K562 (cell line): ENCODE results near the gene PPM1G. TPM values are rescaled to one million over a fixed set of nuclear protein-coding genes. Genes with fewer than 3 reads are reported as not detected.

Experiments used
- EZH2 ChIP-seq: IDR thresholded peaks from 2 replicates; pipeline ENCODE4 v1.6.1; 2012; ENCODE audit warnings: low read depth, mild to moderate bottlenecking, inconsistent platforms, low read length, borderline replicate concordance
- NR1H2 ChIP-seq: sonication (generic); formaldehyde crosslinking; IDR thresholded peaks from 2 replicates; pipeline ENCODE4 v1.4.0; 2020; ENCODE audit warnings: mild to moderate bottlenecking, missing genetic modification reagents
- PHF20 ChIP-seq: fragments of 450-650 bp; IDR thresholded peaks from 2 replicates; pipeline ENCODE4 v1.6.1; 2018; ENCODE audit not compliant: partially characterized antibody
- REST ChIP-seq, 2 experiments: fragments of 450-650 bp; formaldehyde crosslinking in 1 of 2; IDR thresholded peaks; 2 replicates each; pipeline versions ENCODE4 v1.4.0 to v1.6.1; 2014 to 2020; ENCODE audit warnings: mild to moderate bottlenecking in 2 of 2, borderline replicate concordance in 1 of 2, low read depth in 1 of 2
- ZNF696 ChIP-seq: fragments of 250-450 bp; sonication (Bioruptor Pico); conservative IDR thresholded peaks from 2 replicates; pipeline ENCODE4 v1.4.0; 2020; ENCODE audit warnings: mild to moderate bottlenecking, moderate library complexity
- polyA plus RNA-seq, 8 experiments: library from polyadenylated mRNA; depleted of rRNA in 4 of 8; stranded (reverse) in 5 of 8; unstranded in 3 of 8; fragments of >200 nt; fragmentation: Nextera tagmentation in 2 of 8; fragmentation: Illumina TruSeq in 1 of 8; extraction: Ambion mirVana in 2 of 8; extraction: Trizol in 1 of 8; gene quantifications; 2 replicates each; pipeline versions ENCODE4 v1.2.1 to v1.2.3, GENCODE V29; 2011 to 2014; ENCODE audit warnings: inconsistent platforms in 1 of 8, missing spikeins in 1 of 8
- total RNA-seq, 7 experiments: library from RNA; depleted of rRNA in 6 of 7; stranded (reverse); fragments of >200 nt in 6 of 7; fragmentation: Illumina TruSeq in 2 of 7; extraction: Trizol in 2 of 7; gene quantifications; 2 replicates each; pipeline versions ENCODE4 v1.2.1 to v1.2.3, GENCODE V29; 2011 to 2021; ENCODE audit warnings: low replicate concordance in 1 of 7
- TF ChIP-seq, protein P1 (sequence below), 2 experiments: fragments of 450-650 bp; conservative IDR thresholded peaks; 2 replicates each; pipeline ENCODE4 v1.6.1; 2017; ENCODE audit warnings: mild to moderate bottlenecking in 2 of 2, moderate library complexity in 2 of 2
- TF ChIP-seq, protein P2 (sequence below), 3 experiments: IDR thresholded peaks in 2 of 3; conservative IDR thresholded peaks in 1 of 3; 2 replicates each; pipeline ENCODE4 v1.5.1; 2011 to 2012; ENCODE audit warnings: low read length in 3 of 3, mild to moderate bottlenecking in 3 of 3, control low read depth in 2 of 3, improper control_type of control experiment in 1 of 3, inconsistent platforms in 1 of 3, low read depth in 1 of 3, mixed read lengths in 1 of 3, moderate library complexity in 1 of 3; ENCODE audit not compliant: insufficient read depth in 2 of 3
- TF ChIP-seq, protein P3 (sequence below): fragments of 150-350 bp; conservative IDR thresholded peaks from 2 replicates; pipeline ENCODE4 v1.6.1; 2014; ENCODE audit warnings: low read length

The PPM1G gene
- total and polyA plus RNA-seq, 9 of the 15 experiments (the other 6 are each of a cell fraction or from before 2014, with no cell fraction given), result 61.7 to 230 (median 153) TPM

DNA sequence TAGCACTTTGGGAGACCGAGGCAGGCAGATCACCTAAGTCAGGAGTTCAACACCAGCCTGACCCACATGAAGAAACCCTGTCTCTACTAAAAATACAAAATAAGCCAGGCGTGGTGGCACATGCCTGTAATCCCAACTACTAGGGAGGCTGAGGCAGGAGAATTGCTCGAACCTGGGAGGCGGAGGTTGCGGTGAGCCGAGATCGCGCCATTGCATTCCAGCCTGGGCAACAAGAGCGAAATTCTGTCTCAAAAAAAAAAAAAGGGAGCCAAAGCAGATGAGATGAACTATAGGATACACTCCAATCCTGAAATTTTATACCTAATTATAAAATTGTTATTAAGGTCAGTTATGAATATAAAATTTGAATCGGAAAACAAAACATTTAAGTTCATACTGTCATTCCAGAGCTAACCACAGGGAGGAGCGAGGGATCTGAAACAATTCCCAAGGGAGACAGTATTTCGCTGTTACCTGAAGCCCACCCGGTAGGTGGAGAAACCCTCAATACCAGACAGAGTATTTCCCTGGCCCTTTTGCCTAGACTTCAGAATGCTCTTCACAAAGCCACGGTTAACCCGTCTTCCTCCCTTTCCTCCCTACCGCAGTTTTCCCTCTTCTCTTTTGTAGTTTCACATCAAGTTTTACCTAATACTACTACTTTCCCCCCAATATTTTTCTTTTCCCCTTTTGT lies 1.4 kb downstream of the PPM1G start (continued):
- TF ChIP-seq, protein P1, sequence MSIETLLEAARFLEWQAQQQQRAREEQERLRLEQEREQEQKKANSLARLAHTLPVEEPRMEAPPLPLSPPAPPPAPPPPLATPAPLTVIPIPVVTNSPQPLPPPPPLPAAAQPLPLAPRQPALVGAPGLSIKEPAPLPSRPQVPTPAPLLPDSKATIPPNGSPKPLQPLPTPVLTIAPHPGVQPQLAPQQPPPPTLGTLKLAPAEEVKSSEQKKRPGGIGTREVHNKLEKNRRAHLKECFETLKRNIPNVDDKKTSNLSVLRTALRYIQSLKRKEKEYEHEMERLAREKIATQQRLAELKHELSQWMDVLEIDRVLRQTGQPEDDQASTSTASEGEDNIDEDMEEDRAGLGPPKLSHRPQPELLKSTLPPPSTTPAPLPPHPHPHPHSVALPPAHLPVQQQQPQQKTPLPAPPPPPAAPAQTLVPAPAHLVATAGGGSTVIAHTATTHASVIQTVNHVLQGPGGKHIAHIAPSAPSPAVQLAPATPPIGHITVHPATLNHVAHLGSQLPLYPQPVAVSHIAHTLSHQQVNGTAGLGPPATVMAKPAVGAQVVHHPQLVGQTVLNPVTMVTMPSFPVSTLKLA (conservative IDR thresholded peaks at IDR 0.05), result peak in 1 of 2 experiments; percentile 27; a peak in 1 of 4 replicates
- TF ChIP-seq, protein P2, sequence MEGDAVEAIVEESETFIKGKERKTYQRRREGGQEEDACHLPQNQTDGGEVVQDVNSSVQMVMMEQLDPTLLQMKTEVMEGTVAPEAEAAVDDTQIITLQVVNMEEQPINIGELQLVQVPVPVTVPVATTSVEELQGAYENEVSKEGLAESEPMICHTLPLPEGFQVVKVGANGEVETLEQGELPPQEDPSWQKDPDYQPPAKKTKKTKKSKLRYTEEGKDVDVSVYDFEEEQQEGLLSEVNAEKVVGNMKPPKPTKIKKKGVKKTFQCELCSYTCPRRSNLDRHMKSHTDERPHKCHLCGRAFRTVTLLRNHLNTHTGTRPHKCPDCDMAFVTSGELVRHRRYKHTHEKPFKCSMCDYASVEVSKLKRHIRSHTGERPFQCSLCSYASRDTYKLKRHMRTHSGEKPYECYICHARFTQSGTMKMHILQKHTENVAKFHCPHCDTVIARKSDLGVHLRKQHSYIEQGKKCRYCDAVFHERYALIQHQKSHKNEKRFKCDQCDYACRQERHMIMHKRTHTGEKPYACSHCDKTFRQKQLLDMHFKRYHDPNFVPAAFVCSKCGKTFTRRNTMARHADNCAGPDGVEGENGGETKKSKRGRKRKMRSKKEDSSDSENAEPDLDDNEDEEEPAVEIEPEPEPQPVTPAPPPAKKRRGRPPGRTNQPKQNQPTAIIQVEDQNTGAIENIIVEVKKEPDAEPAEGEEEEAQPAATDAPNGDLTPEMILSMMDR (IDR thresholded peaks at IDR 0.05 in 2 of 3, conservative IDR thresholded peaks at IDR 0.05 in 1 of 3; ENCODE audit: insufficient read depth in 2 of 3, low read depth in 1 of 3, low read length in 3 of 3), result peak; percentile 76 to 89 (median 84)
- TF ChIP-seq PHF20, result no peak
- TF ChIP-seq ZNF696, result no peak
- TF ChIP-seq, protein P3, sequence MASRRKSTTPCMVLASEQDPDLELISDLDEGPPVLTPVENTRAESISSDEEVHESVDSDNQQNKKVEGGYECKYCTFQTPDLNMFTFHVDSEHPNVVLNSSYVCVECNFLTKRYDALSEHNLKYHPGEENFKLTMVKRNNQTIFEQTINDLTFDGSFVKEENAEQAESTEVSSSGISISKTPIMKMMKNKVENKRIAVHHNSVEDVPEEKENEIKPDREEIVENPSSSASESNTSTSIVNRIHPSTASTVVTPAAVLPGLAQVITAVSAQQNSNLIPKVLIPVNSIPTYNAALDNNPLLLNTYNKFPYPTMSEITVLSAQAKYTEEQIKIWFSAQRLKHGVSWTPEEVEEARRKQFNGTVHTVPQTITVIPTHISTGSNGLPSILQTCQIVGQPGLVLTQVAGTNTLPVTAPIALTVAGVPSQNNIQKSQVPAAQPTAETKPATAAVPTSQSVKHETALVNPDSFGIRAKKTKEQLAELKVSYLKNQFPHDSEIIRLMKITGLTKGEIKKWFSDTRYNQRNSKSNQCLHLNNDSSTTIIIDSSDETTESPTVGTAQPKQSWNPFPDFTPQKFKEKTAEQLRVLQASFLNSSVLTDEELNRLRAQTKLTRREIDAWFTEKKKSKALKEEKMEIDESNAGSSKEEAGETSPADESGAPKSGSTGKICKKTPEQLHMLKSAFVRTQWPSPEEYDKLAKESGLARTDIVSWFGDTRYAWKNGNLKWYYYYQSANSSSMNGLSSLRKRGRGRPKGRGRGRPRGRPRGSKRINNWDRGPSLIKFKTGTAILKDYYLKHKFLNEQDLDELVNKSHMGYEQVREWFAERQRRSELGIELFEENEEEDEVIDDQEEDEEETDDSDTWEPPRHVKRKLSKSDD, result no peak
- peak; percentile 70; the same call in 1 of the 2 replicates for TF ChIP-seq REST (IDR thresholded peaks at IDR 0.05; ENCODE audit: borderline replicate concordance)
- no peak for TF ChIP-seq REST (CRISPR knock-in tag; IDR thresholded peaks at IDR 0.05; ENCODE audit: low read depth)
- TF ChIP-seq EZH2, result no peak
- no peak for TF ChIP-seq NR1H2
